B cell (primary cell): ENCODE measurements around the gene UBA3. TPM values are rescaled to one million over a fixed set of nuclear protein-coding genes. Genes with fewer than 3 reads are reported as not detected.

Source experiments
- ATAC-seq: fragments of 200-7000 bp; cut with Tn5 transposase; one replicate; pipeline ENCODE4 v1.10.0; 2021; ENCODE audit warnings: low read depth, mild to moderate bottlenecking, moderate number of reproducible peaks, moderate library complexity
- CTCF ChIA-PET: fragments of 350-600 bp; sonication (Branson Sonifier 250); formaldehyde crosslinking; loops from one replicate; lab custom pipeline; 2021; ENCODE audit warnings: antibody characterized with exemption, inconsistent platforms; lab: Charles Lee
- POLR2A ChIA-PET: fragments of 350-600 bp; sonication (Branson Sonifier 250); formaldehyde crosslinking; loops from one replicate; lab custom pipeline; 2021; ENCODE audit warnings: antibody characterized with exemption; lab: Charles Lee
- DNase-seq: peaks from one replicate; pipeline ENCODE4 v3.0.0; 2013
- H2AFZ ChIP-seq: 2 replicates; pipeline ENCODE4 v1.6.1; 2012; ENCODE audit warnings: mild to moderate bottlenecking, low read depth, low read length; ENCODE audit not compliant: insufficient read depth, poor library complexity, severe bottlenecking
- H3K27ac ChIP-seq, 2 donors: 1 replicate in 1 of 2; 2 replicates in 1 of 2; pipeline ENCODE4 v1.5.1; 2012 to 2013; ENCODE audit warnings: low read length in 2 of 2, mild to moderate bottlenecking in 2 of 2, moderate library complexity in 1 of 2
- H3K27me3 ChIP-seq, 4 experiments: fragments of 200-600 bp in 1 of 4; sonication (generic) in 1 of 4; replicated peaks in 1 of 4; 1 replicate in 2 of 4; 2 replicates in 2 of 4; pipeline versions ENCODE4 v1.6.1 to v1.7.0; 2013 to 2016; ENCODE audit warnings: low read length in 3 of 4, mild to moderate bottlenecking in 2 of 4, mixed read lengths in 1 of 4, moderate library complexity in 1 of 4; ENCODE audit not compliant: insufficient read depth in 4 of 4, control insufficient read depth in 3 of 4; ENCODE audit errors: control extremely low read depth in 1 of 4
- H3K36me3 ChIP-seq, 2 experiments: replicated peaks in 1 of 2; 1 replicate in 1 of 2; 2 replicates in 1 of 2; pipeline versions ENCODE4 v1.6.1 to v1.7.1; 2013; ENCODE audit warnings: low read length in 1 of 2; ENCODE audit not compliant: insufficient read depth in 2 of 2, control insufficient read depth in 1 of 2; ENCODE audit errors: control extremely low read depth in 1 of 2, extremely low read depth in 1 of 2
- H3K4me1 ChIP-seq, 2 donors: fragments of 200-600 bp in 1 of 2; sonication (generic) in 1 of 2; 1 replicate in 1 of 2; 2 replicates in 1 of 2; pipeline versions ENCODE4 v1.5.1 to v1.6.1; 2013 to 2017; ENCODE audit warnings: low read length in 2 of 2; ENCODE audit not compliant: control insufficient read depth in 2 of 2, insufficient read depth in 2 of 2
- H3K4me2 ChIP-seq: replicated peaks from 2 replicates; pipeline ENCODE3; 2012; ENCODE audit warnings: mild to moderate bottlenecking, low read depth, low read length; ENCODE audit not compliant: poor library complexity, severe bottlenecking
- H3K4me3 ChIP-seq, 5 experiments: fragments of 200-600 bp in 1 of 5; sonication (generic) in 1 of 5; 1 replicate in 3 of 5; 2 replicates in 2 of 5; pipeline versions ENCODE4 v1.5.1 to v1.7.0; 2011 to 2016; ENCODE audit warnings: low read length in 4 of 5, mild to moderate bottlenecking in 4 of 5, low read depth in 2 of 5, control low read depth in 1 of 5, moderate library complexity in 1 of 5; ENCODE audit not compliant: insufficient read depth in 1 of 5; ENCODE audit errors: control extremely low read depth in 1 of 5, extremely low read depth in 1 of 5
- H3K79me2 ChIP-seq: fragments of 200-600 bp; sonication (generic); one replicate; pipeline ENCODE4 v1.6.0; 2016; ENCODE audit warnings: low read length; ENCODE audit not compliant: control insufficient read depth, insufficient read depth
- H3K9ac ChIP-seq: fragments of 200-600 bp; sonication (generic); 2 replicates; pipeline ENCODE4 v1.6.1; 2017; ENCODE audit warnings: mild to moderate bottlenecking, low read length, moderate library complexity
- H3K9me3 ChIP-seq, 3 donors: one replicate each; pipeline versions ENCODE4 v1.6.1 to v1.7.1; 2013; ENCODE audit warnings: low read length in 2 of 3; ENCODE audit not compliant: control insufficient read depth in 2 of 3, insufficient read depth in 1 of 3; ENCODE audit errors: control extremely low read depth in 1 of 3
- H4K20me1 ChIP-seq: 2 replicates; pipeline ENCODE4 v1.6.0; 2012; ENCODE audit warnings: mild to moderate bottlenecking, low read length; ENCODE audit not compliant: insufficient read depth, control insufficient read depth, poor library complexity, severe bottlenecking
- H3K27ac Mint-ChIP-seq: one replicate; pipeline ENCODE4 v1.8.0; 2021; ENCODE audit warnings: mixed read lengths
- H3K27me3 Mint-ChIP-seq: one replicate; pipeline ENCODE4 v1.8.0; 2021; ENCODE audit warnings: mixed read lengths
- H3K4me1 Mint-ChIP-seq: one replicate; pipeline ENCODE4 v1.8.0; 2021; ENCODE audit warnings: mixed read lengths
- H3K4me3 Mint-ChIP-seq: one replicate; pipeline ENCODE4 v1.8.0; 2021; ENCODE audit warnings: mixed read lengths
- H3K9me3 Mint-ChIP-seq: one replicate; pipeline ENCODE4 v1.8.0; 2022; ENCODE audit warnings: mixed read lengths; ENCODE audit not compliant: insufficient read depth
- EZH2 ChIP-seq: IDR thresholded peaks from 2 replicates; pipeline ENCODE4 v1.6.1; 2012; ENCODE audit warnings: borderline replicate concordance, low read depth, mild to moderate bottlenecking, moderate library complexity, low read length; ENCODE audit not compliant: insufficient read depth, poor library complexity, severe bottlenecking
- WGBS: methylation state at CpG from one replicate; pipeline ENCODE4 v1.1.5; 2013; ENCODE audit warnings: missing lambda C conversion rate; ENCODE audit not compliant: insufficient coverage; 5-methylcytosine and 5-hydroxymethylcytosine counted together
- intact Hi-C: fragments of 100-400 bp; cut with micrococcal nuclease; formaldehyde crosslinking; loops from one replicate; pipeline ENCODE4 v1.10.0; 2022
- polyA plus RNA-seq: library from polyadenylated mRNA; depleted of rRNA; stranded (reverse); fragments of >200 nt; gene quantifications from 2 replicates; pipeline ENCODE4 v1.2.3, GENCODE V29; 2012
- total RNA-seq, 2 donors: library from RNA; stranded (reverse); fragments of 120-200 nt in 1 of 2; gene quantifications; 1 replicate in 1 of 2; 2 replicates in 1 of 2; pipeline versions ENCODE4 v1.2.3 to v1.2.4, GENCODE V29; 2013 to 2022
- TF ChIP-seq, protein P1 (sequence below): fragments of 200-600 bp; IDR thresholded peaks from one replicate; pipeline ENCODE4 v1.8.0; 2022; ENCODE audit warnings: antibody characterized with exemption, mild to moderate bottlenecking

Gene UBA3
- total and polyA plus RNA-seq, 2 donors (not counting 1 experiment from before 2014, with no cell fraction given) = 42.2 to 99.8 TPM

- Histone ChIP-seq H3K36me3 (peaks cover 13 to 55% of the 10 kb centered on the region in 2 experiments), H3K4me2 (no peak overlapping the region), H3K27ac (peak overlapping the region; percentile 5 to 87), H3K4me3 (no peak overlapping the region), H3K9me3 (no peaks in the 10 kb centered on the region), H3K9ac (no peak overlapping the region), H3K79me2 (no peaks in the 10 kb centered on the region), H3K4me1 (peaks cover 20 to 22% of the 10 kb centered on the region in 2 donors), H3K27me3 (no peaks in the 10 kb centered on the region), H4K20me1 (no peaks in the 10 kb centered on the region), H2AFZ (no peak overlapping the region)
- no peak for TF ChIP-seq EZH2
- TF ChIP-seq, protein P1, sequence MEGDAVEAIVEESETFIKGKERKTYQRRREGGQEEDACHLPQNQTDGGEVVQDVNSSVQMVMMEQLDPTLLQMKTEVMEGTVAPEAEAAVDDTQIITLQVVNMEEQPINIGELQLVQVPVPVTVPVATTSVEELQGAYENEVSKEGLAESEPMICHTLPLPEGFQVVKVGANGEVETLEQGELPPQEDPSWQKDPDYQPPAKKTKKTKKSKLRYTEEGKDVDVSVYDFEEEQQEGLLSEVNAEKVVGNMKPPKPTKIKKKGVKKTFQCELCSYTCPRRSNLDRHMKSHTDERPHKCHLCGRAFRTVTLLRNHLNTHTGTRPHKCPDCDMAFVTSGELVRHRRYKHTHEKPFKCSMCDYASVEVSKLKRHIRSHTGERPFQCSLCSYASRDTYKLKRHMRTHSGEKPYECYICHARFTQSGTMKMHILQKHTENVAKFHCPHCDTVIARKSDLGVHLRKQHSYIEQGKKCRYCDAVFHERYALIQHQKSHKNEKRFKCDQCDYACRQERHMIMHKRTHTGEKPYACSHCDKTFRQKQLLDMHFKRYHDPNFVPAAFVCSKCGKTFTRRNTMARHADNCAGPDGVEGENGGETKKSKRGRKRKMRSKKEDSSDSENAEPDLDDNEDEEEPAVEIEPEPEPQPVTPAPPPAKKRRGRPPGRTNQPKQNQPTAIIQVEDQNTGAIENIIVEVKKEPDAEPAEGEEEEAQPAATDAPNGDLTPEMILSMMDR = no peak
- no peak for ATAC-seq
- CTCF ChIA-PET = interaction anchor here (0.7 to 1.2 kb wide), 3 partner anchors 11 to 24 kb away, joined by 3 to 4 read pairs (median 3); partner anchors contain the start of gene UBA3
- no peak for DNase-seq
- POLR2A ChIA-PET = no interaction called here
- Mint-ChIP-seq H3K4me3 (no peak overlapping the region), H3K27ac (peak overlapping the region; percentile 6), H3K27me3 (no peaks in the 10 kb centered on the region), H3K4me1 (peaks cover 30% of the 10 kb centered on the region), H3K9me3 (no peaks in the 10 kb centered on the region)
- intact Hi-C loops = no loop called here
Observed at GRCh38 chr3:69059688-69060087, 20.5 kb downstream of the UBA3 start.

DNA sequence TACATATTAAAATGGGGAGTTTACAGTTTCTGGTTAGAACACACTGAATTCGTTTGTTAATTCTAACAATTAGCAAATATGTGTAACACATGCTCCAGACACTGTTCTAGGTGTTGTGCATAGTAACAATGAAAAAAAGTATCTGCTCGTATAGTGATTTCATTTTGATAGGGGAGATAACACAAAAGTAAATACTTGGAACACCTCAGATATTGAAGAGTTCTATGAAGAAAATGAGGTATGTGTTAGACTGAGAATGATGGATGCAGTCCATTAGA lies 21.3 kb downstream of the UBA3 start:
- TF ChIP-seq, protein P1 = no peak
- no peak for TF ChIP-seq EZH2
- POLR2A ChIA-PET = interaction anchor here (0.9 to 1.3 kb wide), 4 partner anchors 16 to 25 kb away, joined by 3 to 5 read pairs (median 3); partner anchors contain the start of gene UBA3
- no peaks in the 10 kb centered on the region for H3K9me3 Mint-ChIP-seq
- Histone ChIP-seq H3K9ac (peak overlapping the region; percentile 45), H3K27me3 (no peaks in the 10 kb centered on the region), H3K4me2 (peak overlapping the region; percentile 63), H3K4me1 (peaks cover 20 to 22% of the 10 kb centered on the region in 2 donors), H3K4me3 (no peak overlapping the region), H4K20me1 (no peaks in the 10 kb centered on the region), H2AFZ (peak overlapping the region; percentile 68), H3K27ac (peak overlapping the region; percentile 64 to 87), H3K9me3 (no peaks in the 10 kb centered on the region), H3K36me3 (peaks cover 11 to 58% of the 10 kb centered on the region in 2 experiments), H3K79me2 (peaks cover 3% of the 10 kb centered on the region)
- H3K27ac Mint-ChIP-seq = peak overlapping the region; percentile 91
- WGBS = no CpG with 5 or more reads among the region's 2 CpGs
- ATAC-seq = no peak
- H3K27me3 Mint-ChIP-seq = no peaks in the 10 kb centered on the region
- H3K4me1 Mint-ChIP-seq = peaks cover 30% of the 10 kb centered on the region
- H3K4me3 Mint-ChIP-seq = peak overlapping the region; percentile 63
- intact Hi-C loops = no loop called here
- no peak for DNase-seq
- CTCF ChIA-PET = interaction anchor here (1.2 to 2.1 kb wide), 3 partner anchors 22 to 27 kb away, joined by 4 to 6 read pairs (median 4); partner anchors contain the start of gene ARL6IP5
